Panc1 (cell line): ENCODE data around the gene WDR31. TPM values are rescaled to one million over a fixed set of nuclear protein-coding genes. Genes with fewer than 3 reads are reported as not detected.

ENCODE experiments used
- ATAC-seq: fragments of 200-7000 bp; cut with Tn5 transposase; 2 replicates; pipeline ENCODE4 v1.9.1; 2020; ENCODE audit warnings: mild to moderate bottlenecking, moderate library complexity
- BruUV-seq: library from RNA; stranded (reverse); fragments of 400-500 nt; replicated peaks from 2 replicates; lab custom pipeline; 2021; lab: Mats Ljungman, UMichigan
- CTCF ChIA-PET: fragments of 300-600 bp; sonication (Branson Sonifier 250); formaldehyde crosslinking; loops from one replicate; lab custom pipeline; 2022; ENCODE audit warnings: antibody characterized with exemption; lab: Charles Lee
- POLR2A ChIA-PET: fragments of 300-600 bp; sonication (Branson Sonifier 250); formaldehyde crosslinking; loops from one replicate; lab custom pipeline; 2022; ENCODE audit warnings: antibody characterized with exemption; lab: Charles Lee
- DNase-seq: peaks from one replicate; pipeline ENCODE4 v3.0.0-alpha.2; 2010; ENCODE audit warnings: low read depth, low spot score
- H3K27ac ChIP-seq: 2 replicates; pipeline ENCODE4 v1.5.1; 2011; ENCODE audit warnings: mild to moderate bottlenecking, low read length, inconsistent platforms
- H3K27me3 ChIP-seq: fragments of 200-500 bp; sonication (Bioruptor generic); 2 replicates; pipeline ENCODE4 v1.6.0; 2014; ENCODE audit warnings: low read length, inconsistent platforms; ENCODE audit not compliant: control insufficient read depth, insufficient read depth
- H3K36me3 ChIP-seq: fragments of 200-500 bp; sonication (Bioruptor generic); 2 replicates; pipeline ENCODE4 v1.5.1; 2014; ENCODE audit warnings: inconsistent platforms, mild to moderate bottlenecking, low read length, moderate library complexity; ENCODE audit not compliant: control insufficient read depth, insufficient read depth
- H3K4me1 ChIP-seq: 2 replicates; pipeline ENCODE4 v1.5.1; 2011; ENCODE audit warnings: inconsistent platforms, mild to moderate bottlenecking, low read length, moderate library complexity; ENCODE audit not compliant: control insufficient read depth, insufficient read depth
- H3K4me3 ChIP-seq, 2 experiments: 2 replicates each; pipeline ENCODE4 v1.5.1; 2011 to 2012; ENCODE audit warnings: low read depth in 2 of 2, low read length in 2 of 2, mild to moderate bottlenecking in 2 of 2, inconsistent platforms in 1 of 2, moderate library complexity in 1 of 2
- H3K9me3 ChIP-seq: fragments of 200-500 bp; sonication (Bioruptor generic); 2 replicates; pipeline ENCODE4 v1.5.1; 2014; ENCODE audit warnings: low read depth, mild to moderate bottlenecking, inconsistent platforms, low read length, moderate library complexity; ENCODE audit not compliant: control insufficient read depth, insufficient read depth
- POLR2AphosphoS5 ChIP-seq: IDR thresholded peaks from 2 replicates; pipeline ENCODE4 v1.6.1; 2012; ENCODE audit warnings: mild to moderate bottlenecking, low read depth, low read length, moderate library complexity
- SIN3A ChIP-seq: IDR thresholded peaks from 2 replicates; pipeline ENCODE4 v1.6.1; 2012; ENCODE audit warnings: low read depth, mild to moderate bottlenecking, low read length, moderate library complexity, borderline replicate concordance; ENCODE audit not compliant: insufficient read depth
- TCF7L2 ChIP-seq: IDR thresholded peaks from 2 replicates; pipeline ENCODE4 v1.6.1; 2011; ENCODE audit warnings: mild to moderate bottlenecking, low read depth, low read length, inconsistent platforms
- in situ Hi-C: cut with HindIII; loops from 2 replicates; pipeline ENCODE4 v1.10.0; 2016; ENCODE audit warnings: low sequenced_read_pairs, low pct_unique_long_range_greater_than_20kb
- intact Hi-C: fragments of 100-400 bp; cut with micrococcal nuclease; formaldehyde crosslinking; loops from one replicate; pipeline ENCODE4 v1.10.0; 2022; ENCODE audit not compliant: unreplicated experiment
- total RNA-seq: library from RNA; stranded (reverse); gene quantifications from one replicate; pipeline ENCODE4 v1.2.1, GENCODE V29; 2021; ENCODE audit not compliant: unreplicated experiment
- TF ChIP-seq, protein P1 (sequence below): fragments of 450-650 bp; IDR thresholded peaks from 2 replicates; pipeline ENCODE4 v1.5.1; 2017; ENCODE audit warnings: mild to moderate bottlenecking
- TF ChIP-seq, protein P2 (sequence below), 2 experiments: IDR thresholded peaks; 2 replicates each; pipeline ENCODE4 v1.6.1; 2011 to 2012; ENCODE audit warnings: low read depth in 2 of 2, control low read depth in 1 of 2, low read length in 1 of 2, mild to moderate bottlenecking in 1 of 2, moderate library complexity in 1 of 2; ENCODE audit not compliant: insufficient read depth in 1 of 2

WDR31 gene
- total RNA-seq, 1 experiment from 2014 or later, result 0.80 TPM

DNA sequence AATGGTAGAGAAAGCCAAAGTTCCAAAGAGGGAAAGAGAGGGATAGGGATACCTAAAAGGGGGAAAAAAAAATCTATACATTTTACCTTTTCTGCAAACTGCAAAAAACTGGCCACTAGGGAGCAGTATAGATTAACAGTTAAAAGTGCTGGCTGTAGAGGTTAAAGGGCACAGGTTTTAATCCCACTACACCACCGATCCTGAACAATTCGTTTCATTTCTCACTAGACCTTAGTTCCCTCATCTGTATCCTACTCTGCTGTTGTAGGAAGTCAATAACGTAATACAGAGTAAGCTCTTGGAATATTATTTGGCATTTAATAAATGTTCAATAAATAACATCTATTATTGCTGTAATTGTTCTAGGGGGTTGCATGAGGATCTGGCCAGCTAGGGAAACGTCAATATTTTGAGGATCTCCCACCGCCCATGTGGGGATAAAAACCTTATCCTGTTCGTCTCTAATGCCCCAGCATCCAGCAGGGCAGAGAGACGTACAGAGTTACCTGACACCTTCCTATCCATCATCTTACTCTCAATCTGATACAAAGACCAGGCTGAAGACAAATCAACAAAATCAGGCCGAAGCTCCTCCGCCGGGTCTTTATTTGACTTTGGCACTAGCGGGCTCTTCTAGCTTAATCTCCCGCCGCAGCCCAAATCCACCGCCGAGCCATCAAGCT is 65.5 kb downstream of the WDR31 start:
- peaks cover 6% of the 10 kb centered on the region for H3K4me1 ChIP-seq
- intact Hi-C loops (no loop called here), in situ Hi-C loops (no loop called here)
- ATAC-seq (peak; percentile 32), DNase-seq (peak; percentile 38)
- H3K27ac ChIP-seq, result peak overlapping the region; percentile 96
- no TSS peak for BruUV-seq
- peak overlapping the region; percentile 93 to 99 for H3K4me3 ChIP-seq
- TF ChIP-seq, protein P1, sequence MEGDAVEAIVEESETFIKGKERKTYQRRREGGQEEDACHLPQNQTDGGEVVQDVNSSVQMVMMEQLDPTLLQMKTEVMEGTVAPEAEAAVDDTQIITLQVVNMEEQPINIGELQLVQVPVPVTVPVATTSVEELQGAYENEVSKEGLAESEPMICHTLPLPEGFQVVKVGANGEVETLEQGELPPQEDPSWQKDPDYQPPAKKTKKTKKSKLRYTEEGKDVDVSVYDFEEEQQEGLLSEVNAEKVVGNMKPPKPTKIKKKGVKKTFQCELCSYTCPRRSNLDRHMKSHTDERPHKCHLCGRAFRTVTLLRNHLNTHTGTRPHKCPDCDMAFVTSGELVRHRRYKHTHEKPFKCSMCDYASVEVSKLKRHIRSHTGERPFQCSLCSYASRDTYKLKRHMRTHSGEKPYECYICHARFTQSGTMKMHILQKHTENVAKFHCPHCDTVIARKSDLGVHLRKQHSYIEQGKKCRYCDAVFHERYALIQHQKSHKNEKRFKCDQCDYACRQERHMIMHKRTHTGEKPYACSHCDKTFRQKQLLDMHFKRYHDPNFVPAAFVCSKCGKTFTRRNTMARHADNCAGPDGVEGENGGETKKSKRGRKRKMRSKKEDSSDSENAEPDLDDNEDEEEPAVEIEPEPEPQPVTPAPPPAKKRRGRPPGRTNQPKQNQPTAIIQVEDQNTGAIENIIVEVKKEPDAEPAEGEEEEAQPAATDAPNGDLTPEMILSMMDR, result peak; percentile 67; the same call in 1 of the 2 replicates
- TF ChIP-seq TCF7L2 (no peak), SIN3A (no peak)
- TF ChIP-seq, protein P2, sequence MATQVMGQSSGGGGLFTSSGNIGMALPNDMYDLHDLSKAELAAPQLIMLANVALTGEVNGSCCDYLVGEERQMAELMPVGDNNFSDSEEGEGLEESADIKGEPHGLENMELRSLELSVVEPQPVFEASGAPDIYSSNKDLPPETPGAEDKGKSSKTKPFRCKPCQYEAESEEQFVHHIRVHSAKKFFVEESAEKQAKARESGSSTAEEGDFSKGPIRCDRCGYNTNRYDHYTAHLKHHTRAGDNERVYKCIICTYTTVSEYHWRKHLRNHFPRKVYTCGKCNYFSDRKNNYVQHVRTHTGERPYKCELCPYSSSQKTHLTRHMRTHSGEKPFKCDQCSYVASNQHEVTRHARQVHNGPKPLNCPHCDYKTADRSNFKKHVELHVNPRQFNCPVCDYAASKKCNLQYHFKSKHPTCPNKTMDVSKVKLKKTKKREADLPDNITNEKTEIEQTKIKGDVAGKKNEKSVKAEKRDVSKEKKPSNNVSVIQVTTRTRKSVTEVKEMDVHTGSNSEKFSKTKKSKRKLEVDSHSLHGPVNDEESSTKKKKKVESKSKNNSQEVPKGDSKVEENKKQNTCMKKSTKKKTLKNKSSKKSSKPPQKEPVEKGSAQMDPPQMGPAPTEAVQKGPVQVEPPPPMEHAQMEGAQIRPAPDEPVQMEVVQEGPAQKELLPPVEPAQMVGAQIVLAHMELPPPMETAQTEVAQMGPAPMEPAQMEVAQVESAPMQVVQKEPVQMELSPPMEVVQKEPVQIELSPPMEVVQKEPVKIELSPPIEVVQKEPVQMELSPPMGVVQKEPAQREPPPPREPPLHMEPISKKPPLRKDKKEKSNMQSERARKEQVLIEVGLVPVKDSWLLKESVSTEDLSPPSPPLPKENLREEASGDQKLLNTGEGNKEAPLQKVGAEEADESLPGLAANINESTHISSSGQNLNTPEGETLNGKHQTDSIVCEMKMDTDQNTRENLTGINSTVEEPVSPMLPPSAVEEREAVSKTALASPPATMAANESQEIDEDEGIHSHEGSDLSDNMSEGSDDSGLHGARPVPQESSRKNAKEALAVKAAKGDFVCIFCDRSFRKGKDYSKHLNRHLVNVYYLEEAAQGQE (IDR thresholded peaks at IDR 0.05; ENCODE audit: insufficient read depth in 1 of 2, low read depth in 2 of 2, low read length in 1 of 2), result no peak
- ChIA-PET POLR2A (interaction anchor here (0.6 kb wide), 1 partner anchor 22 kb away, joined by 4 read pairs; no protein-coding TSS in a partner anchor), CTCF (interaction anchor here (0.6 to 0.8 kb wide), 5 partner anchors 22 to 1329 kb away, joined by 3 to 4 read pairs (median 3); no protein-coding TSS in a partner anchor)
- H3K36me3 ChIP-seq, result peaks cover 27% of the 10 kb centered on the region
- H3K9me3 ChIP-seq, result no peaks in the 10 kb centered on the region
- no peaks in the 10 kb centered on the region for H3K27me3 ChIP-seq

DNA sequence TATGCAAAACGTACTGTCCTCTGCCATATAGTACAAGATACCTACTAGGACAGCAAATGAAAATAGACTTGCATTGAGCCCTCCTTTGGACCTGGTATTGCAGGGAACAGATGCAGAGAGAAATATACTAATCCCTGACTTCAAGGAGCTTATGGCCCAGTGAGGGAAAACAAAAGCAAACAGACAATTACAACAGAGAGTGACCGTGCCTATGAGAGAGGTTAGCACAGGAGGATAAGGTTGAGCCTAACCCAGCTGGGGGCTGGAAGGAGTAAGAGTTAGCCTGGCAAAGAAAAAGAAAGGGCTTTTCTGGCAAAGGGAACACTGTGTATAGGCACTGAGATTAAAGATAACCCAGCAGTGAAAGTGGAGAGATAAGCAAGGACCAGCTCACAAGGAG is 70.2 kb downstream of the WDR31 start:
- in situ Hi-C loops, result no loop called here
- POLR2A ChIA-PET, result interaction anchor here (0.6 kb wide), 1 partner anchor 107 kb away, joined by 4 read pairs; no protein-coding TSS in a partner anchor
- H3K27me3 ChIP-seq, result no peaks in the 10 kb centered on the region
- H3K4me1 ChIP-seq, result no peaks in the 10 kb centered on the region
- H3K27ac ChIP-seq, result no peak overlapping the region
- H3K36me3 ChIP-seq, result peaks cover 8% of the 10 kb centered on the region; the same call in 1 of the 2 replicates
- CTCF ChIA-PET, result interaction anchor here (0.5 to 0.6 kb wide), 2 partner anchors 108 to 211 kb away, joined by 4 to 15 read pairs; no protein-coding TSS in a partner anchor
- no peaks in the 10 kb centered on the region for H3K9me3 ChIP-seq
- intact Hi-C loops, result no loop called here
- no peak for ATAC-seq
- no peak overlapping the region for H3K4me3 ChIP-seq
- TF ChIP-seq TCF7L2 (no peak), POLR2AphosphoS5 (no peak), SIN3A (no peak)
- TF ChIP-seq, protein P2 (IDR thresholded peaks at IDR 0.05; ENCODE audit: insufficient read depth in 1 of 2, low read depth in 2 of 2, low read length in 1 of 2), result no peak
- TF ChIP-seq, protein P1, result no peak
- no peak for DNase-seq
- BruUV-seq, result no TSS peak
